PC-3 (cell line): ENCODE results near the gene ATOH8. TPM values are rescaled to one million over a fixed set of nuclear protein-coding genes. Genes with fewer than 3 reads are reported as not detected.

ENCODE experiments used
- ATAC-seq: fragments of 200-7000 bp; cut with Tn5 transposase; 2 replicates; pipeline ENCODE4 v1.9.1; 2020; ENCODE audit warnings: mild to moderate bottlenecking, moderate library complexity
- BruUV-seq: library from RNA; stranded (reverse); fragments of 400-500 nt; replicated peaks from 2 replicates; lab custom pipeline; 2021; lab: Mats Ljungman, UMichigan
- CTCF ChIA-PET: fragments of 300-600 bp; sonication (Branson Sonifier 250); formaldehyde crosslinking; loops from one replicate; lab custom pipeline; 2022; ENCODE audit warnings: antibody characterized with exemption; lab: Charles Lee
- POLR2A ChIA-PET: fragments of 300-600 bp; sonication (Branson Sonifier 250); formaldehyde crosslinking; loops from one replicate; lab custom pipeline; 2022; ENCODE audit warnings: antibody characterized with exemption; ENCODE audit not compliant: unreplicated experiment; lab: Charles Lee
- DNase-seq: peaks from one replicate; pipeline ENCODE4 v3.0.0-alpha.2; 2015
- H2AFZ ChIP-seq: fragments of 300-600 bp; sonication (generic); 2 replicates; pipeline ENCODE4 v1.6.0; 2016; ENCODE audit warnings: antibody characterized with exemption, low read length
- H3F3A ChIP-seq: fragments of 300-600 bp; sonication (generic); one replicate; pipeline ENCODE4 v1.6.0; 2017; ENCODE audit warnings: antibody characterized with exemption, low read length, control low read depth, mild to moderate bottlenecking; ENCODE audit not compliant: unreplicated experiment
- H3K27ac ChIP-seq: fragments of 300-600 bp; sonication (generic); 2 replicates; pipeline ENCODE4 v1.5.1; 2016; ENCODE audit warnings: mild to moderate bottlenecking, low read length
- H3K27me3 ChIP-seq: fragments of 300-600 bp; sonication (generic); 2 replicates; pipeline ENCODE4 v1.6.1; 2016; ENCODE audit warnings: low read length, mixed read lengths
- H3K36me3 ChIP-seq: fragments of 300-600 bp; sonication (generic); 2 replicates; pipeline ENCODE4 v1.6.1; 2016; ENCODE audit warnings: low read depth, mixed run types, low read length, mixed read lengths
- H3K4me1 ChIP-seq: fragments of 300-600 bp; sonication (generic); 2 replicates; pipeline ENCODE4 v1.5.1; 2016; ENCODE audit warnings: low read length; ENCODE audit not compliant: insufficient read depth
- H3K4me2 ChIP-seq: fragments of 300-600 bp; sonication (generic); 2 replicates; pipeline ENCODE4 v1.6.0; 2016; ENCODE audit warnings: low read length
- H3K4me3 ChIP-seq: fragments of 300-600 bp; sonication (generic); 2 replicates; pipeline ENCODE4 v1.5.1; 2016; ENCODE audit warnings: mild to moderate bottlenecking, low read length, mixed read lengths
- H3K79me2 ChIP-seq: fragments of 300-600 bp; sonication (generic); 2 replicates; pipeline ENCODE4 v1.6.1; 2017; ENCODE audit warnings: low read length, mixed read lengths
- H3K9ac ChIP-seq: fragments of 300-600 bp; sonication (generic); 2 replicates; pipeline ENCODE4 v1.6.0; 2016; ENCODE audit warnings: mild to moderate bottlenecking, low read length
- H3K9me2 ChIP-seq: fragments of 300-600 bp; sonication (generic); replicated peaks from 2 replicates; pipeline ENCODE4 v1.6.1; 2016; ENCODE audit warnings: mixed run types, low read length, mixed read lengths
- H3K9me3 ChIP-seq: fragments of 300-600 bp; sonication (generic); 2 replicates; pipeline ENCODE4 v1.6.1; 2016; ENCODE audit warnings: low read length, mixed read lengths
- H4K20me1 ChIP-seq: fragments of 300-600 bp; sonication (generic); 2 replicates; pipeline ENCODE4 v1.6.1; 2016; ENCODE audit warnings: low read length, mixed read lengths
- EZH2 ChIP-seq: fragments of 300-600 bp; sonication (generic); IDR thresholded peaks from one replicate; pipeline ENCODE4 v1.6.1; 2017; ENCODE audit warnings: antibody characterized with exemption, mild to moderate bottlenecking, low read length; ENCODE audit not compliant: unreplicated experiment
- EZH2phosphoT487 ChIP-seq: fragments of 300-600 bp; sonication (generic); IDR thresholded peaks from 2 replicates; pipeline ENCODE4 v1.6.1; 2018; ENCODE audit warnings: mild to moderate bottlenecking, antibody characterized with exemption, low read length, borderline replicate concordance
- intact Hi-C: fragments of 100-400 bp; cut with micrococcal nuclease; formaldehyde crosslinking; loops from 2 replicates; pipeline ENCODE4 v1.9.0; 2023
- total RNA-seq: library from RNA; depleted of rRNA; stranded (reverse); fragments of >200 nt; gene quantifications from 2 replicates; pipeline ENCODE4 v1.2.3, GENCODE V29; 2014
- TF ChIP-seq, protein P1 (sequence below): fragments of 300-600 bp; sonication (generic); conservative IDR thresholded peaks from 2 replicates; pipeline ENCODE4 v1.5.1; 2017; ENCODE audit warnings: antibody characterized with exemption, low read depth, mild to moderate bottlenecking, low read length

ATOH8 gene
- total RNA-seq, 1 experiment from 2014 or later: 0.04 TPM

DNA sequence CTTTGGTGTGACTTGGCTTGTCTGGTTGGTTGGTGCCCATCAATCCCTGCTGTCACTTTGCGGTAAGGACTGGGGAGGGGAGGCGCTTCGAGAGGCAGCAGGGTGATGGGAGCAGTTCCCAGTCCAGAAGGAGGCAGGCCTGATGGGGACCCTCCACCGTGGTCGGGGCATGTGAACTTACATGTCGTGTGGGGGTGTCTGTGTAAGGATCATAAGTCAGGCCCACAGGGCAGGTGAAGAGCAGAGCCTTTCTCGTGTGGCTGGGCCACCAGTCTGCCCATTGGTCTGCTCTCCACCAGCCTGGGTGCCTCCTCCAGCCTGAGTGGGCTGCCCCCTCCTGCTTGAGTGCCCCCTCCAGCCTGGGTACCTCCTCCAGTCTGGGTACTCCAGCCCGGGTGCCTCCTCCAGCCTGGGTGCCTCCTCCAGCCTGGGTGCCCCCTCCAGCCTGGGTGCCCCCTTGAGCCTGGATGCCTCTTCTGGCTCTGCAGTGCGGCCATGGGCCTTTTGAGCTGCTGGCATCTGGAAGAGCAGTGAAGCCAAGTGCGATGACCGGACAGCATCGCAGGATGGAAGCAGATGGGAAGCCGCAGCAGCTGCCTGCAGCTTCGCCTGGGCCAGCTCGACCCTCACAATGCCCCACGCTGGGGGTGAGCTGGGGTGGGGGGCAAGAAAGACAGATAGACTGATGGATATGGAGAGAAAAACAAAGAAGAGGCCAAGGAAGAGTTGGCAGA lies 25.0 kb downstream of the ATOH8 start:
- no peaks in the 10 kb centered on the region for H3K9me3 ChIP-seq
- H4K20me1 ChIP-seq: no peaks in the 10 kb centered on the region
- TF ChIP-seq EZH2phosphoT487: no peak
- TF ChIP-seq EZH2: no peak
- TF ChIP-seq, protein P1, sequence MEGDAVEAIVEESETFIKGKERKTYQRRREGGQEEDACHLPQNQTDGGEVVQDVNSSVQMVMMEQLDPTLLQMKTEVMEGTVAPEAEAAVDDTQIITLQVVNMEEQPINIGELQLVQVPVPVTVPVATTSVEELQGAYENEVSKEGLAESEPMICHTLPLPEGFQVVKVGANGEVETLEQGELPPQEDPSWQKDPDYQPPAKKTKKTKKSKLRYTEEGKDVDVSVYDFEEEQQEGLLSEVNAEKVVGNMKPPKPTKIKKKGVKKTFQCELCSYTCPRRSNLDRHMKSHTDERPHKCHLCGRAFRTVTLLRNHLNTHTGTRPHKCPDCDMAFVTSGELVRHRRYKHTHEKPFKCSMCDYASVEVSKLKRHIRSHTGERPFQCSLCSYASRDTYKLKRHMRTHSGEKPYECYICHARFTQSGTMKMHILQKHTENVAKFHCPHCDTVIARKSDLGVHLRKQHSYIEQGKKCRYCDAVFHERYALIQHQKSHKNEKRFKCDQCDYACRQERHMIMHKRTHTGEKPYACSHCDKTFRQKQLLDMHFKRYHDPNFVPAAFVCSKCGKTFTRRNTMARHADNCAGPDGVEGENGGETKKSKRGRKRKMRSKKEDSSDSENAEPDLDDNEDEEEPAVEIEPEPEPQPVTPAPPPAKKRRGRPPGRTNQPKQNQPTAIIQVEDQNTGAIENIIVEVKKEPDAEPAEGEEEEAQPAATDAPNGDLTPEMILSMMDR: no peak
- intact Hi-C loops: no loop called here
- CTCF ChIA-PET: no interaction called here
- no peak overlapping the region for H2AFZ ChIP-seq
- H3F3A ChIP-seq: no peaks in the 10 kb centered on the region
- no peaks in the 10 kb centered on the region for H3K4me1 ChIP-seq
- no TSS peak for BruUV-seq
- H3K4me2 ChIP-seq: no peak overlapping the region
- H3K36me3 ChIP-seq: no peaks in the 10 kb centered on the region
- H3K4me3 ChIP-seq: no peak overlapping the region
- no peak overlapping the region for H3K27ac ChIP-seq
- POLR2A ChIA-PET: no interaction called here
- H3K9ac ChIP-seq: no peak overlapping the region
- no peaks in the 10 kb centered on the region for H3K79me2 ChIP-seq
- no peak for DNase-seq
- no peaks in the 10 kb centered on the region for H3K9me2 ChIP-seq
- ATAC-seq: no peak
- no peaks in the 10 kb centered on the region for H3K27me3 ChIP-seq

DNA sequence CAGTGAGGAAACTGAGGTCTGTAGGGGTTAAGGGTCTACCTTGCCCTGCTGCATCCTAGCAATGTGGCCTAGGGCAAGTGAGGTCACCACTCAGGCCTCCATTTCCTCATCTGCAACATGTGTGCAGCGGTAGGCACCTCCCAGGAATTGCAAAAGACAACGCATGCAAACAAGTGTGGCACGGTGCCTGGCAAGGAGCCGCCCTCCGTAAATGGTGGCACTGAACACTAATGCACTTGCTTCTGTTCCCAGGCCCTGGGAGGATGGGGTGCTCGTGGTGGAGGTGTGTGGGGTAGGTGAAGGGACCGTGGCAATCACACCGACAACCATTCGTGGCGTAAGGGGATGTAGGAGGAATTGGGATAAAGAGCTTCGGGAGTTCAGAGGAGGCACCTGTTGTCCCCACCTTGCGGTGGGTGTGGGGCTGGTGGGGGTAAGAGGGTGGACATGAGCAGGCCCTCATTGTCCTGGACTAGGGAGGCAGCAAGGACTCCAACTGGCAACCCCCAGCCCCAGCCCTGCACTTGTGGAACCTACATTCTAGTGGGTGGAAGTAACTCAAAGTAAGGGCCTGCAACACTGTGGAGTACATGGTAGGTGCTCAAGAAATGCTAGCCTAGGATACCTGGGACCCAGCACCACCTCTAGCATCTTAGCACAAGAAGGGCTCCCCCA lies 26.0 kb downstream of the ATOH8 start:
- POLR2A ChIA-PET: no interaction called here
- Histone ChIP-seq H4K20me1 (no peaks in the 10 kb centered on the region), H3K27ac (no peak overlapping the region), H3K36me3 (no peaks in the 10 kb centered on the region), H3K4me2 (no peak overlapping the region), H3F3A (no peaks in the 10 kb centered on the region), H3K4me1 (no peaks in the 10 kb centered on the region), H2AFZ (no peak overlapping the region), H3K27me3 (no peaks in the 10 kb centered on the region), H3K9ac (no peak overlapping the region), H3K4me3 (no peak overlapping the region), H3K79me2 (no peaks in the 10 kb centered on the region), H3K9me3 (no peaks in the 10 kb centered on the region), H3K9me2 (no peaks in the 10 kb centered on the region)
- BruUV-seq: no TSS peak
- DNase-seq: no peak
- CTCF ChIA-PET: no interaction called here
- TF ChIP-seq EZH2 (no peak), EZH2phosphoT487 (no peak)
- TF ChIP-seq, protein P1: no peak
- intact Hi-C loops: no loop called here
- ATAC-seq: no peak
